ENCODE measurements around the gene ADAMTS2.

ADAMTS2 gene

GRCh38 chr5:179171251-179171815 lies 173.9 kb downstream of the ADAMTS2 start:
- DNase-seq: no peak

- no peak for DNase-seq
Observed at GRCh38 chr5:179170606-179171005, 174.7 kb downstream of the ADAMTS2 start.

- no peak for DNase-seq
Observed at GRCh38 chr5:179169836-179170235, 175.4 kb downstream of the ADAMTS2 start.

GRCh38 chr5:179168664-179169063 lies 176.6 kb downstream of the ADAMTS2 start:
- no peak for DNase-seq

GRCh38 chr5:179167871-179168451 lies 177.3 kb downstream of the ADAMTS2 start:
- DNase-seq: no peak

GRCh38 chr5:179166886-179167841 lies 178.1 kb downstream of the ADAMTS2 start:
- peak; percentile 39 for DNase-seq

GRCh38 chr5:179166171-179166885 lies 178.9 kb downstream of the ADAMTS2 start:
- no peak for DNase-seq

GRCh38 chr5:179165421-179166170 lies 179.7 kb downstream of the ADAMTS2 start:
- no peak for DNase-seq

- DNase-seq: no peak
Observed at GRCh38 chr5:179164331-179165311, 180.6 kb downstream of the ADAMTS2 start.

- no peak for DNase-seq
Observed at GRCh38 chr5:179163236-179164155, 181.8 kb downstream of the ADAMTS2 start.

- no peak for DNase-seq
Observed at GRCh38 chr5:179162351-179163235, 182.7 kb downstream of the ADAMTS2 start.

- no peak for DNase-seq
Observed at GRCh38 chr5:179161901-179162300, 183.4 kb downstream of the ADAMTS2 start.

GRCh38 chr5:179160584-179160983 lies 184.7 kb downstream of the ADAMTS2 start:
- no peak for DNase-seq

GRCh38 chr5:179158556-179158955 lies 186.7 kb downstream of the ADAMTS2 start:
- no peak for DNase-seq

GRCh38 chr5:179154991-179155955 lies 190.0 kb downstream of the ADAMTS2 start:
- no peak for DNase-seq

GRCh38 chr5:179154346-179154990 lies 190.8 kb downstream of the ADAMTS2 start:
- no peak for DNase-seq

GRCh38 chr5:179153921-179154345 lies 191.3 kb downstream of the ADAMTS2 start:
- no peak for DNase-seq
